ENCODE data around the gene MLEC.

- TF ChIP-seq PHF8 (CRISPR knock-in tag; IDR thresholded peaks at IDR 0.05) = no peak
- TF ChIP-seq CTCF (CRISPR knock-in tag; IDR thresholded peaks at IDR 0.05) = no peak
- no peak for TF ChIP-seq MTF2 (CRISPR knock-in tag; IDR thresholded peaks at IDR 0.05; ENCODE audit: borderline replicate concordance)
- TF ChIP-seq TBL1XR1 (IDR thresholded peaks at IDR 0.05; ENCODE audit: borderline replicate concordance, low read length, partially characterized antibody) = no peak
Measured at GRCh38 chr12:120688527-120689071, 1.6 kb downstream of the MLEC start.
